SKM-1 (cell line): ENCODE results near the gene SH2D6.
"Not testable (repeated sequence)": the region's sequence is repeated elsewhere in the genome, so short reads cannot be mapped to it uniquely, and the experiment has no call there.

ENCODE experiments used
- DNase-seq: peaks from one replicate; lab custom pipeline; 2025; ENCODE audit not compliant: unreplicated experiment; lab: John Stamatoyannopoulos, UW

Gene SH2D6

DNA sequence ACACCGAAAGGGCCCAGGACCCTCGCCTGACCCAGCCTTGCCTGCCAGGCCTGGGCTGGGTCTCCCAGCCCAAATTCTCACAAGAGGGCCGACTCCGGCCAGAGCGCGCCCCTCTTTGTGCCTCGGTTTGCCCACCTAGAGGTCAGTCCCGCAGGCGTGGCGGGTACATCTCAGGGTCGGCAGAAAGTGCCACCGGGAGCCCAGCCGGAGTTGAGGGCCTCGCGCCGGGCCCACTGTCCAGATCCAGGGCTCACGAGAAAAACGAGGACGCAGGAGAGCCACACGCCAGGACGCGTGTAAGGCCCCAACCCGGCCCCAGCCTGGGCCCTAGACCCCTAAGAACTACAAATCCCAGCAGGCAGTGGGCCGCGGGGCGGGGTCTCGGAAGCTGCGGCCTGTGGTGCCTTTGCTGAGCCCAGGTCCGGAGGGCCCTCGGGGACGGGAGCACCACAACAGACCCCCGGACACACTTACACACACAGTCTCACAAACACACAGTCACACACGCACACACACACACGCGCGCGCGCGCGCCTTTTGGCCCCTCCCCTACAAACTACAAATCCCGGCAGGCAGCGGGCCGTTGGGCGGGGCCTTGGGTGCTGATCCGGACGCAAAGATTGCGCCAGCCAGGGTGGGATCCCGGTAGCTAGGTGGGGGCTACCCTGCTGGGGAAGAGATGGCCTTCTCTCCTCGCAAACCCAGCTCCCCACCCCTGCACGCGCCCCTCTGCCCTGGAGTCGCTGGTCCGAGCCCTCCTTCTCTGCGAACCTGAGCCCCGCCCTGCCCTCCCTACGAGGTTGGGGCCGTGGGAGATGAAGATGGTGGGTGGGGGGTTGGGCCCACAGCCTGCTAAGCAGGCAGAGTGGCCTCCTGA, at the start of gene SH2D6:
SH2D6 (plus strand) TSS at position 583 of the 877 bp plus-strand sequence. CDS start 10,752 bp downstream, outside the sequence.
- peak; percentile 93 for DNase-seq

- no peak for DNase-seq
Measured at GRCh38 chr2:85368921-85369320, 49.6 kb upstream of the SH2D6 start.

DNA sequence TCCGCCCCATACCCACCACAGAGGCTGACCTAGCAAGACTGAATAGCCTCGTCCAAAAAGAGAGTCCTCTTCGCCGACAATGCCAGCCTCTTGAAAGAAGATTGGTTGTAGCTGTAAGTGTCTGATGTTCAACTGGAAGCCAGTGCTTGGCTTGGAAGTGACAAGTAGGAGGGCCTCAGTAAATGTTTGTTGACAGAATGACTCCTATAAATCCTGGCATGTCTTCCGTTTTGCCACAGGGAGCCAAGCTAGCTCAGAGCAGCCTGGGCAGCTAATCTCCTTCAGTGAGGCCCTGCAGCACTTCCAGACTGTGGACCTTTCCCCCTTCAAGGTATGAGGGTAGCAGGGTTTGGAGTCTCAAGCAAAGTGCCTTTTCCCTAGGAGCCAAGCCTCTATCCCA, 49.0 kb upstream of the SH2D6 start:
- DNase-seq: no peak

DNA sequence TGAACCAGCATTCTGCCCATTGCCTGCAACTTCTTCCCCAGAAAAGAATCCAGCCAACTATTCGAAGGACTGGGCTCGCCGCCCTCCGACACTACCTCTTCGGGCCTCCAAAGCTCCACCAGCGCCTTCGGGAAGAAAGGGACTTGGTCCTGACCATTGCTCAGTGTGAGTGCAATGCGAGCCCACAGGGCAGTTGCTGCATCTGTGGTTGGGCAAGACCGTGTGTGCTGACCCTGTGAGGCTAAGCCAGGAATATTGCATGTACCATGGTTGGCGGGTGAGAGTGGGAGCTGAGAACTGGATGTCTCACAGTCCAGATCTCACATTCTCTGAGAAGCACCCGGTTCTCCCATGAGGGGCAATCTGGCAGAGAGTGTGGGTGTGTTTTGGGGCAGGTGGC, 47.5 kb upstream of the SH2D6 start:
- no peak for DNase-seq

DNA sequence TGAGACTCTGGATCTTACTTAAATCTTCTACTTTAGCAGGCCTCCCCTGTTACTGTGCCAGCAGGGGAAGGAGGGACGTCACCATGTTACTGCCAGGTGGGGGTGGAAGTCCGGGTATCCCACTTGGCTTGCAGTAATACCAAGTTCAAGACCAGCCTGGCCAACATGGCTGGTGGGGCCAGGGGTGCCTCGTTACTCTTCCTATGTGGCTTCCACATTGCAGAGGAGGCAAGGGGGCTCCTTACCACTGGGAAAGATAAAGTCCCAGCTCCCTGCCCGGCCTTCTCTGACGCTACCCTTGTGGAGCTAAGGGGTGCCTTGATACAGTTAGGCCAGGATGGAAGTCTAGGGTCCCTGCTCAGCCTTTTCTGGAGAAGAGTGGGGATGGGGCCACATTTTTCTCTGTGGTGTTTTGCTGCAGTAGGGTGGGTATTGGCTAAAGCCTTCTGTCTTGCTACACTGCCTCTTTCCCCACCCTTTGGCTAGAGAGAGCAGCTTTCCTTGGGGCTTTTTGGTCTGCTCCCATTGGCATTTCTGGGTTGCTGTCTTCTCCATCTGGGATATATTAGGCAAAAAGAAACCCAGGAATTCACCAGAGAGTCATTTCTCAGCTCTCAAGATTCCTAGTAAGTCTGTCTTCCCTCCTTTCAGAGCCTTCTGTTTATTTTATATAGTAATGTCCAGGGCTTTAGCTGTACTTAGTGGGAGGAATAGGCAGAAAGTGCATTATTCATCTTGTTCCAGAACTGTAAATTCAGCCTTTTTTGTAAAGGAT, 42.0 kb upstream of the SH2D6 start:
- no peak for DNase-seq

DNA sequence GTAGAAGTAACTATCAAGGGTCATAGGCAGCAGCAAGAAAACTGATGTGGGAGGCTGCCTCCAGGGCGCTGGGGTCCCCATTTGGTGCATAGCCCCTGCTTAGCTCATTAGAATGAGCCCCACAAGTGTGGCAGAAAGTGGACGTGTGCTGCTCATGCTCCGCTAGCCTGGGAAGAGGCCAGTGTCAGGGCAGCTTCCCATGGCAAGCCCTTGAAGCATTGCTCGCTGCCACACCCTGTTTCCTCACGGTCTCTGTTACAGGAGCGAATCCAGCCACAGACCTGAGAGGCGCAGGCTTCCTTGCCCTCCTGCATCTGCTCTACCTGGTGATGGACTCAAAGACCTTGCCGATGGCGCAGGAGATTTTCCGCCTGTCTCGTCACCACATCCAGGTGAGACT, 41.4 kb upstream of the SH2D6 start:
- DNase-seq: no peak

DNA sequence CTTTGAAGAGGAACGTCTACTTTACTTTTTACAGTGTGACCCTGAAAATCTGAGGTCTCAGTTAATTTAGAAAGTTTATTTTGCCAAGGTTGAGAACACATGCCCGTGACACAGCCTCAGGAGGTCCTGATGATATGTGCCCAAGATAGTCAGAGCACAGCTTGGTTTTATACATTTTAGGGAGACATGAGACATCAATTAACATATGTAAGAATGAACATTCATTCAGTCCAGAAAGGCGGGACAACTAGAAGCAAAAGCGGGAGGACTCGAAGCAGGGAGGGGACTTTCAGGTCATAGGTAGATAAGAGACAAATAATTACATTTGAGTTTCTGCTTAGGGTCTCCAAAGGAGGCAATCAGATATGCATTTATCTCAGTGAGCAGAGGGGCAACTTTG, 40.3 kb upstream of the SH2D6 start:
- no peak for DNase-seq

DNA sequence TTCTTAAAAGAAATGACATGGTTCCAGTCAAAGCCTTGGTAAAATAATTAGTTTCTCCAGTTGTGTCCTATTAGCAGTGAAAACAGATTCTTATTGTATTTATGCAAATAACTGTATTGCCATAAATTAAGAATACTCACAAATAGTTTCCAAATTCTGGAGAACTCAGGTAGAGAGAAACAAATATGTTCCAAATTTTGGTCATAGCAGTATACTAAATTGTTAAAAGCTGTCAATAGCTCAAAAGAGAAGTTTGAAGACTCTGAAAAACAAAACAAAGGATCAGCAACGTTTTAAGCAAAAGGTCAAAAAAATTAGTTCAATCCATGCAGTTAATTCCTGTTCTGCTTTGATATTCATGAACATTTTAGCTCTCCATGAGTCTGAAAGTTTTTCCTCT, 38.5 kb upstream of the SH2D6 start:
- DNase-seq: no peak

- not testable (repeated sequence) for DNase-seq
Measured at GRCh38 chr2:85383151-85383550, 35.4 kb upstream of the SH2D6 start.

GRCh38 chr2:85383850-85384249, 34.7 kb upstream of the SH2D6 start:
- no peak for DNase-seq

DNA sequence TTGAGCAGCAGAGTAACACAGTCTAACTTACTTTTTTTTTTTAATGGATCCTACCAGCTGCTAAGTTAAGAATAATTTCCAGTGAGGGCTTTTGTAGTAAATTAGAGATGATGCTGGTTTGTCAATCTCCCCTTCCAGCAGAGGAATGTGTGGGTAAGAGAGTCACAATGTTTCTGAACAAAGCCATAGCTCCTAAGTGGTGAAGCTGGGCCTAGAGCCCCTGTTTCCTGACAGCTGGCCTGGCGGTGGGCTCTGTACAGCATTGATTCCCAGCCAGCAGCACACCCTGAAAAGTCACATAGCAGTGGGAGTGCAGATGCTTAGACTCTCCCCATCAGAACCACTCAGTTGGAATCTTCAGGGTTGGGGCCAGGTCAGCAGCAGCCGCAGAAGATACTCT, 32.8 kb upstream of the SH2D6 start:
- DNase-seq: no peak

GRCh38 chr2:85387754-85388153, 30.8 kb upstream of the SH2D6 start:
- no peak for DNase-seq

- no peak for DNase-seq
Measured at GRCh38 chr2:85388878-85389538, 29.5 kb upstream of the SH2D6 start.

DNA sequence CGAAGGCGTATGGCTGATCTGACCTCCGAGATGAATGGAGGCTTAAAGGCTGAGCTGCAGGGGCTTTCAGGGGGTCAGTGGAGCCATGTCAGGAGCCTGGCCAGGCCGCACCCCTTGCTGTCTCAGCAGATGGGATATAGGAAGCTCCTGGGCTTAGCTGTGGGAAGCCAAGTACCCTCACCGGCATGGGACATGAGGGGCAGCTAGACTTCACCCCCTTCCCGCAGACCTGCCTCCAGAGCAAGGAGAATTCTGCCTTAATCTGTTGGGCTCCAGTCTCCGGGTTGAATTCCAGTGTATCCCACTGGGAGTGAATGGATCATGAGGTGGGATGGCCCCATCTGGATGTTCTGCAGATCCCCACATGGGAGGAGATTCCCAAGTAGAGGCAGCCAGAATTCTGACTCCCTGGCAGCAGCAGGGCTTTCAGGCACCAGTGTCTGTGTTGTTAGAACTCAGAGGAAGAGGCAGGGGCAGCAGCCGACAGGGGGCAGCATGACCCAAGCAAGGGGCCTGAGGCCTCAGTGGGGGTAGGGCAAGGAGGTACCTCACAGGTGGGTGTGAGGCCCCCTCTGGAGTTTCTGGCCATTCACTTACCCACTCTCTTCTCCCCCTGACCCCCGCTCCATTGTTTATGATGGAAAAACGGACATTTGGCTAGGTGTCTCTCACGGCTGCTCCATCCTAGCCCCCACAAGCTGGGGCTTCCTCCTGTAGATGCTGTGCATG, 27.4 kb upstream of the SH2D6 start:
- peak; percentile 45 for DNase-seq

- DNase-seq: no peak
Measured at GRCh38 chr2:85393836-85394235, 24.7 kb upstream of the SH2D6 start.

DNA sequence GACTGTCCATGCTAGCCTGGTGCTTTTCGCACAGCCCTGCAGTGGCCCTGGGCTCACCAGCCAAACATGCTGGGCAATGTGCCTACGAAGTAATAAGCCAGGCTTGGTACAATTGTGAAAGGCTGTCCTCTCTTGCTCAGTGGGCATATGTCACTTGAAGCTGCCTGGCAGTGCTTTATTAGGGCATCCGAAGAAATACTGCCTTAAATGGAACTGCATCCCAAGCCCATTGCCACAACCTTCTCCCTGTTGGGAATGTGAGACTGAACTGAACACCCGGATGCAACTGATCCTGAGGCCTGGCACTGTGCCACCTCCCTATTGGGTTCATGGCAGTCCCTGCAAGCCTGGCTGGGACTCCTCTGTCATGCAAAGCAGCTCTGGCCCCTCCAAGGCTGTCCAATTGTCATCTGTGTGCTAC, 24.2 kb upstream of the SH2D6 start:
- DNase-seq: no peak

GRCh38 chr2:85394976-85395375, 23.5 kb upstream of the SH2D6 start:
- no peak for DNase-seq

DNA sequence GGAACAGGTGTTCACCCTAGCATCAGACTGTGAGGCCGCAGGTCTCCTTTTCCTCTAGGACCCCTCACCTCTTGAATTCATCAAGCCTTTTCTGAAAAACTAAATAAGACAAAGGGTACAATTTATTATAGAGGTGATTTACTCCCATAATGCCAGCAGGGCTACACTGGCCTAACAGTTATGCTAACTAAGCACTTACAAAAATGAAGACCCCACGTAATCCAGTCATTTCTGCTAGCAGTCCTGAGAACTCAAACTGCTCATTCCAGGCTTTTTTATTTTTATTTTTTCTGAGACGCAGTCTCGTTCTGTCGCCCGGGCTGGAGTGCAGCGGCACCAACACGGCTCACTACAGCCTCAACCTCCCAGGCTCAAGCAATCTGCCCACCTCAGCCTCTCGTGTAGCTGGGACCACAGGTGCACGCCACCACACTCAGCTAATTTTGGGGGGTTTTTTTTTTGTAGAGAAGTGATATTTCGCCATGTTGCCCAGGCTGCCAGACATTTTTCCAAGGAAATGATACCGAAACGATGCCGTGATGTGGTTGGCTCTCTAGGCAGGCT, 22.5 kb upstream of the SH2D6 start:
- no peak for DNase-seq

DNA sequence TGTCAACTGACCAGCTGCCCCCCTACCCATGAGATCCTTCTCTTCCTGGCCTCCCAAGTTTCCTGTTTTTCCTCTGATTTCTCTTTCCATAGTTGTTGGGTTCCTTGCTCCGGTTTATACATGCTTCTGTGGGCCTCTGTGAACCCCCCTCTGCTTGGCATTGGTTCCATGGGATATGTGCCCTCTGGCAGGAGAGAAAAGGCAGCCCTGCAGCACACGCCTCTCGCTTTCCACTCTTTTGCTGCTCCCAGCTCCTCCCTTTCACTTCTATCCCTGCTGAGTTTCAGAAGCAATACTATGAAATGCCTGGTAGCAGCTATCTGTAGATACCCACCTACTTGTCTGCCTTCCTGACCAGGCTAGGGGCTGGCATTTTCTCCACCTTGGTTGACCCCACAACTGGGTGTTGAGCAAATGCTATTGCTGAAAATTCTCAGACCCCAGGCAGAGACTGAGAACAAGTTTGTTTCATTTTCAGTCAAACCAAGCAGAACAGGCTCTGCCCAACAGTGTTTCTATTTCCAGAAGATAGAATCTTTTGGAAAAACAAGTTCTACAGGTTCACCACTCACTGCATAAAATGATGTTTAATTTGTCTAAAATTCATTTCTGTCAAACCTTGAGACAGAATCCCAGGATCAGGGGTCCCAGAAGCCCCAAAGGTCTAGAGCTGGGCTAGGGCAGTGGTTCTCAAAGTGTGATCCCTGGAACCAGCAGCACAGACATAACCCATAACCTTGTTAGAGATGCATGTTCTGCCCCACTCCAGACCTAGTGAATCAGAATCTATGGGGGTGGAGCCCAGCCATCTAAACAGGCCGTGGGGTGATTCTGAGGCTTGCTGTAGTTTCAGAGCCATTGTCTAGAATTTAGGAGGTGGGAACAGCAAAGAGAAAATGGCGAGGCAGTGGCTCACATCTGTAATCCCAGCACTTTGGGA, 21.7 kb upstream of the SH2D6 start:
- no peak for DNase-seq

DNA sequence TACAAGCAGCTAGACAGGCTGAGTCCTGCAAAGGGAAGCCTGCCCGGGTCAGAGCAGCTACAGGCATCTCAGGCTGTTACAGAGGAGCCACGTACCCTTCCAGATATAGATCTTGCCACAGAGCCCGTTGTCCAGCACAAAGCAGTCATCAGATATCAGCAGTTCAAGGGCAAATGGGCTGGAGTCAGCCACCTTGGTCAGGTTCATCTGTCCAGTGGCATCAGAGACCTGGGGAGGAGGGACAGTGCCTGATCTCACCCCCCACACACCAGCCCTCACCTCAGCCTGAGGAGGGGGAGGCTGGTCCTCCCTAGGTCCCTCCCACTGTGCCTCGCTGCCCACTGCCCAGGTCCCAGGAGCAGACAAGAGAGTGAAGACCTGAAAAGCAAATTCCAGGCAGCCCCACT, 20.6 kb upstream of the SH2D6 start:
- DNase-seq: no peak
